IMR-90 (cell line): Measurements from ENCODE around the gene IP6K3. TPM values are rescaled to one million over a fixed set of nuclear protein-coding genes. Genes with fewer than 3 reads are reported as not detected.

Experiments
- ATAC-seq: fragments of 200-7000 bp; cut with Tn5 transposase; 2 replicates; pipeline ENCODE4 v1.9.1; 2020; ENCODE audit warnings: low read depth, mild to moderate bottlenecking, moderate library complexity
- BruUV-seq: library from RNA; stranded (reverse); fragments of 400-500 nt; replicated peaks from 2 replicates; lab custom pipeline; 2021; lab: Mats Ljungman, UMichigan
- CTCF ChIA-PET: fragments of 300-600 bp; formaldehyde crosslinking; extraction: SDS; loops from one replicate; lab custom pipeline; 2021; ENCODE audit warnings: antibody characterized with exemption; lab: Yijun Ruan, JAX
- POLR2A ChIA-PET: fragments of 300-600 bp; sonication (Branson Sonifier 250); formaldehyde crosslinking; loops from one replicate; lab custom pipeline; 2022; ENCODE audit warnings: antibody characterized with exemption; ENCODE audit not compliant: unreplicated experiment; lab: Charles Lee
- DNase-seq: peaks from one replicate; pipeline ENCODE4 v3.0.0; 2013
- H2AFZ ChIP-seq: replicated peaks from 2 replicates; pipeline ENCODE3; 2013; ENCODE audit warnings: low read length, mild to moderate bottlenecking; ENCODE audit not compliant: poor library complexity
- H2AK5ac ChIP-seq: 2 replicates; pipeline ENCODE4 v1.6.1; 2013; ENCODE audit warnings: low read depth, low read length, inconsistent platforms
- H2AK9ac ChIP-seq: replicated peaks from 2 replicates; pipeline ENCODE3; 2013; ENCODE audit warnings: mild to moderate bottlenecking, low read depth, low read length, moderate library complexity; ENCODE audit not compliant: poor library complexity
- H2BK120ac ChIP-seq: 2 replicates; pipeline ENCODE4 v1.6.1; 2013; ENCODE audit warnings: low read depth, low read length, inconsistent platforms
- H2BK15ac ChIP-seq: 3 replicates; pipeline ENCODE4 v1.6.1; 2013; ENCODE audit warnings: low read depth, low read length, inconsistent platforms
- H2BK20ac ChIP-seq: 2 replicates; pipeline ENCODE4 v1.6.1; 2013; ENCODE audit warnings: low read depth, mild to moderate bottlenecking, inconsistent platforms, low read length, moderate library complexity
- H2BK5ac ChIP-seq: 2 replicates; pipeline ENCODE4 v1.6.1; 2013; ENCODE audit warnings: mild to moderate bottlenecking, low read depth, low read length, inconsistent platforms; ENCODE audit not compliant: poor library complexity, severe bottlenecking
- H3K14ac ChIP-seq: replicated peaks from 2 replicates; pipeline ENCODE4 v1.6.1; 2013; ENCODE audit warnings: low read depth, low read length, inconsistent platforms
- H3K18ac ChIP-seq: 2 replicates; pipeline ENCODE4 v1.6.1; 2013; ENCODE audit warnings: low read depth, low read length, control low read depth
- H3K23ac ChIP-seq: 2 replicates; pipeline ENCODE4 v1.6.1; 2013; ENCODE audit warnings: low read depth, low read length, inconsistent platforms
- H3K27ac ChIP-seq: 2 replicates; pipeline ENCODE4 v1.5.1; 2013; ENCODE audit warnings: mild to moderate bottlenecking, control low read depth, low read length; ENCODE audit not compliant: insufficient read depth
- H3K27me3 ChIP-seq: 2 replicates; pipeline ENCODE4 v1.6.1; 2013; ENCODE audit warnings: low read length; ENCODE audit not compliant: control insufficient read depth, insufficient read depth
- H3K36me3 ChIP-seq: 2 replicates; pipeline ENCODE4 v1.6.1; 2013; ENCODE audit warnings: low read length, mixed read lengths; ENCODE audit not compliant: control insufficient read depth, insufficient read depth
- H3K4ac ChIP-seq: 2 replicates; pipeline ENCODE4 v1.6.1; 2013; ENCODE audit warnings: low read depth, low read length, inconsistent platforms
- H3K4me1 ChIP-seq: 2 replicates; pipeline ENCODE4 v1.6.1; 2013; ENCODE audit warnings: low read length, mixed read lengths; ENCODE audit not compliant: control insufficient read depth, insufficient read depth
- H3K4me2 ChIP-seq: 2 replicates; pipeline ENCODE4 v1.6.1; 2013; ENCODE audit warnings: low read depth, mild to moderate bottlenecking, control low read depth, low read length, moderate library complexity
- H3K4me3 ChIP-seq: 2 replicates; pipeline ENCODE4 v1.5.1; 2013; ENCODE audit warnings: low read depth, mild to moderate bottlenecking, control low read depth, low read length, moderate library complexity; ENCODE audit not compliant: insufficient read depth
- H3K56ac ChIP-seq: 2 replicates; pipeline ENCODE4 v1.6.1; 2013; ENCODE audit warnings: low read length, inconsistent platforms; ENCODE audit not compliant: insufficient read depth; ENCODE audit errors: extremely low read depth
- H3K79me1 ChIP-seq, 2 experiments: 2 replicates each; pipeline ENCODE4 v1.6.1; 2013; ENCODE audit warnings: low read length in 2 of 2, inconsistent platforms in 1 of 2, low read depth in 1 of 2
- H3K9ac ChIP-seq: 2 replicates; pipeline ENCODE4 v1.6.1; 2013; ENCODE audit warnings: low read depth, low read length, control low read depth
- H3K9me1 ChIP-seq: 2 replicates; pipeline ENCODE4 v1.6.1; 2013; ENCODE audit warnings: low read length, inconsistent platforms; ENCODE audit not compliant: insufficient read depth
- H3K9me3 ChIP-seq: 2 replicates; pipeline ENCODE4 v1.6.1; 2013; ENCODE audit warnings: low read length; ENCODE audit not compliant: control insufficient read depth, insufficient read depth
- H4K20me1 ChIP-seq: 2 replicates; pipeline ENCODE4 v1.6.1; 2013; ENCODE audit warnings: low read length, inconsistent platforms; ENCODE audit not compliant: insufficient read depth
- H4K5ac ChIP-seq: 2 replicates; pipeline ENCODE4 v1.6.1; 2013; ENCODE audit warnings: mild to moderate bottlenecking, low read depth, low read length, control low read depth
- H4K8ac ChIP-seq, 2 experiments: 2 replicates each; pipeline ENCODE4 v1.6.1; 2013; ENCODE audit warnings: low read depth in 2 of 2, low read length in 2 of 2, control low read depth in 1 of 2, inconsistent platforms in 1 of 2
- H4K91ac ChIP-seq: 2 replicates; pipeline ENCODE4 v1.6.1; 2013; ENCODE audit warnings: low read depth, low read length, inconsistent platforms; ENCODE audit not compliant: insufficient read depth
- CHD1 ChIP-seq: IDR thresholded peaks from 2 replicates; pipeline ENCODE4 v1.6.1; 2012; ENCODE audit warnings: low read depth, low read length, improper control_type of control experiment
- NFE2L2 ChIP-seq: fragments of 150-350 bp; IDR thresholded peaks from 2 replicates; pipeline ENCODE4 v1.6.1; 2016; ENCODE audit warnings: low read depth, mild to moderate bottlenecking, low read length
- RAD21 ChIP-seq: IDR thresholded peaks from 2 replicates; pipeline ENCODE4 v1.6.1; 2012; ENCODE audit warnings: low read length, improper control_type of control experiment
- SMC3 ChIP-seq: fragments of 150-350 bp; IDR thresholded peaks from 2 replicates; pipeline ENCODE4 v1.6.1; 2016; ENCODE audit warnings: low read depth, mild to moderate bottlenecking, antibody characterized with exemption, low read length, moderate library complexity
- WGBS, 2 experiments: methylation state at CpG; one replicate each; pipeline versions ENCODE4 v1.1.5 to v1.1.7; 2013; ENCODE audit warnings: missing lambda C conversion rate in 2 of 2; ENCODE audit not compliant: insufficient read length in 1 of 2; ENCODE audit errors: extremely low coverage in 2 of 2; 5-methylcytosine and 5-hydroxymethylcytosine counted together
- dilution Hi-C: fragments of 300-500 bp; cut with HindIII; formaldehyde crosslinking; loops from one replicate; pipeline ENCODE4 v1.14.3; 2018; ENCODE audit warnings: low sequenced_read_pairs; ENCODE audit not compliant: unreplicated experiment
- in situ Hi-C: fragments of 300-500 bp; cut with MboI; formaldehyde crosslinking; loops from 3 replicates; pipeline ENCODE4 v1.14.3; 2019; ENCODE audit warnings: low sequenced_read_pairs, inconsistent platforms, mixed read lengths
- intact Hi-C: fragments of 100-400 bp; cut with micrococcal nuclease; formaldehyde crosslinking; loops from 2 replicates; pipeline ENCODE4 v1.10.0; 2022
- polyA plus RNA-seq, 3 experiments: library from polyadenylated mRNA; depleted of rRNA; stranded (reverse); fragments of >200 nt; gene quantifications; 2 replicates each; pipeline ENCODE4 v1.2.3, GENCODE V29; 2012; ENCODE audit warnings: low replicate concordance in 1 of 3
- total RNA-seq: library from RNA; depleted of rRNA; stranded (reverse); fragments of >200 nt; gene quantifications from 2 replicates; pipeline ENCODE4 v1.2.3, GENCODE V29; 2012
- TF ChIP-seq, protein P1 (sequence below): conservative IDR thresholded peaks from 2 replicates; pipeline ENCODE4 v1.5.1; 2012; ENCODE audit warnings: mild to moderate bottlenecking, low read depth, low read length, improper control_type of control experiment
- TF ChIP-seq, protein P2 (sequence below): fragments of 150-350 bp; IDR thresholded peaks from 2 replicates; pipeline ENCODE4 v1.6.1; 2016; ENCODE audit warnings: low read depth, mild to moderate bottlenecking, low read length, moderate library complexity, borderline replicate concordance

Gene IP6K3
- total and polyA plus RNA-seq, 2 of the 4 experiments (the other 2 are of a cell fraction), result 0.18 to 0.51 TPM

DNA sequence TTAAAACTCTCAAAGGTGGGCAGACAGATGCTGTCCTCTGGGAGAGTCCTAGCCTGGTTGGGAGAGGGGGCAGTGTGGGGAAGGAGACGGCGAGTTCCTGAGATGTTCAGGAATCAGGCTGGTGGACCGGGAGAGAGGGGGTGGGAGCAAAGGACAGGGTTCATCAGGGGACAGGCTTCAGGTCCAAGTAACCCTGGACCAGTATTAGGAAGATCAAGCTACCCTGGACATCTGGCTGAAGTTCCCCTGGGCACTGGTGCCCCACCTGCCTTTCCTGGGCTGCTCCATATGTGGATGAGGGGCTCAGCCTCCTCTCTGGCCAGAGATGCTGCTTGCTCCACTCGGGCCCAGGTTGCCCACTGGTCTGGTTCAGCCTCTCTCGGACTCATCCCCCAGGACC is 1.1 kb upstream of the IP6K3 start:
- Histone ChIP-seq H3K4me2 (no peak overlapping the region), H3K4me1 (peaks cover 42% of the 10 kb centered on the region), H3K36me3 (no peaks in the 10 kb centered on the region), H4K8ac (no peak overlapping the region), H3K4me3 (no peak overlapping the region), H2BK5ac (no peak overlapping the region), H4K5ac (no peak overlapping the region), H2AFZ (no peak overlapping the region), H3K4ac (no peak overlapping the region), H2AK9ac (no peak overlapping the region), H3K9ac (no peak overlapping the region), H3K9me1 (peaks cover 10% of the 10 kb centered on the region), H3K79me1 (no peaks in the 10 kb centered on the region; a peak in 1 of 4 replicates), H4K91ac (no peak overlapping the region), H3K27ac (no peak overlapping the region), H3K14ac (no peak overlapping the region), H3K23ac (no peak overlapping the region), H2BK20ac (no peak overlapping the region; the same call in 1 of the 2 replicates), H2BK120ac (no peak overlapping the region), H3K18ac (no peak overlapping the region), H4K20me1 (peaks cover 3% of the 10 kb centered on the region; the same call in 1 of the 2 replicates), H2AK5ac (no peak overlapping the region; the same call in 1 of the 2 replicates), H3K27me3 (peaks cover 4% of the 10 kb centered on the region; the same call in 1 of the 2 replicates), H3K9me3 (no peaks in the 10 kb centered on the region), H3K56ac (no peak overlapping the region), H2BK15ac (no peak overlapping the region)
- in situ Hi-C loops, result no loop called here
- ATAC-seq, result no peak
- WGBS, 2 experiments, result 100% methylated on average over 2 of the region's 5 CpGs; no CpG with 5 or more reads in 1 of the 2 experiments
- ChIA-PET POLR2A (no interaction called here), CTCF (interaction anchor here (0.6 to 5.0 kb wide), 3 partner anchors 13 to 221 kb away, joined by 5 to 29 read pairs (median 6); no protein-coding TSS in a partner anchor)
- dilution Hi-C loops, result no loop called here
- intact Hi-C loops, result no loop called here
- DNase-seq, result no peak
- BruUV-seq, result no TSS peak
- TF ChIP-seq NFE2L2 (no peak), RAD21 (no peak), CHD1 (no peak), SMC3 (no peak)
- TF ChIP-seq, protein P1, sequence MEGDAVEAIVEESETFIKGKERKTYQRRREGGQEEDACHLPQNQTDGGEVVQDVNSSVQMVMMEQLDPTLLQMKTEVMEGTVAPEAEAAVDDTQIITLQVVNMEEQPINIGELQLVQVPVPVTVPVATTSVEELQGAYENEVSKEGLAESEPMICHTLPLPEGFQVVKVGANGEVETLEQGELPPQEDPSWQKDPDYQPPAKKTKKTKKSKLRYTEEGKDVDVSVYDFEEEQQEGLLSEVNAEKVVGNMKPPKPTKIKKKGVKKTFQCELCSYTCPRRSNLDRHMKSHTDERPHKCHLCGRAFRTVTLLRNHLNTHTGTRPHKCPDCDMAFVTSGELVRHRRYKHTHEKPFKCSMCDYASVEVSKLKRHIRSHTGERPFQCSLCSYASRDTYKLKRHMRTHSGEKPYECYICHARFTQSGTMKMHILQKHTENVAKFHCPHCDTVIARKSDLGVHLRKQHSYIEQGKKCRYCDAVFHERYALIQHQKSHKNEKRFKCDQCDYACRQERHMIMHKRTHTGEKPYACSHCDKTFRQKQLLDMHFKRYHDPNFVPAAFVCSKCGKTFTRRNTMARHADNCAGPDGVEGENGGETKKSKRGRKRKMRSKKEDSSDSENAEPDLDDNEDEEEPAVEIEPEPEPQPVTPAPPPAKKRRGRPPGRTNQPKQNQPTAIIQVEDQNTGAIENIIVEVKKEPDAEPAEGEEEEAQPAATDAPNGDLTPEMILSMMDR, result no peak
- TF ChIP-seq, protein P2, sequence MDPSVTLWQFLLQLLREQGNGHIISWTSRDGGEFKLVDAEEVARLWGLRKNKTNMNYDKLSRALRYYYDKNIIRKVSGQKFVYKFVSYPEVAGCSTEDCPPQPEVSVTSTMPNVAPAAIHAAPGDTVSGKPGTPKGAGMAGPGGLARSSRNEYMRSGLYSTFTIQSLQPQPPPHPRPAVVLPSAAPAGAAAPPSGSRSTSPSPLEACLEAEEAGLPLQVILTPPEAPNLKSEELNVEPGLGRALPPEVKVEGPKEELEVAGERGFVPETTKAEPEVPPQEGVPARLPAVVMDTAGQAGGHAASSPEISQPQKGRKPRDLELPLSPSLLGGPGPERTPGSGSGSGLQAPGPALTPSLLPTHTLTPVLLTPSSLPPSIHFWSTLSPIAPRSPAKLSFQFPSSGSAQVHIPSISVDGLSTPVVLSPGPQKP, result no peak
